ENCODE results near the gene INAFM1. TPM values are rescaled to one million over a fixed set of nuclear protein-coding genes. Genes with fewer than 3 reads are reported as not detected.

INAFM1 gene
- total RNA-seq, 1 experiment from 2014 or later, result 5.1 TPM

DNA sequence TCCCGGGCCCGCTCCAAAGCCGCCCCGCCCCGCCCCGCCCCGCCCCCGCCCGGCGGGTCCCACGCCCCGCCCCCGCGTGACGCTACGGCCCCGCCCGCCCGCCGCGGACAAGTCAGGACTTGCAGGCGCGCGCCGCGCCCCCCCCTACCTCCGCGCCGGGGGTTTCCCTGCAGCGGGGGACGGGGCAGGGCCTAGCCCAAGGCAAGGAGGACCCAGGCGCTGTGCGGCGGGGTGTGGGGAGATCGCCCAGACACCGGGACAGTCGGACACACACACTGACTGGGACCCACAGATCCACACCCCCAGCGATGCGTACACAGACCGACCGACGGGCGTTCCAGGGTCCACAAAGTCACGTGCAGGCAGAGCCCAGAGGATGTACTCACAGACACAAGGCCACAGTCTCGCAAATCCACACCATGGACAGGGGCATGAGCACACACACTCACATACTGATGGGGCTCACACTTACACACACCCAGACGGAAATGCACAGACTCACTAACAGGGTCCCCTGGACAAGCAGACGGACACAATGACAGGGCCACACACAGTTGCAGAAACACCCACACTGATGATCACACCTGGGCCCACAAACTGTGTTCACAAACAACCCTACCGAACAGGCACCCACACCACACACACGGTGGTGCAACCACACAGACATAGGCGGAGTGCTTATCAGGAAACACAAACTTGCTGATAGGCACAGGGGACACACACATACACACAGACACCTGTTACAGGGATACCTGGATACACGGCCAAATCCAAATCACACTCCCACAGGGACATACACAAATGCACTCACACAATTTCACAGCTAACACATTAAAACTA lies 43.2 kb upstream of the INAFM1 start:
- H3K4me1 ChIP-seq (ENCODE audit: insufficient read depth, low read length), result peaks cover 34% of the 10 kb centered on the region
- H2AFZ ChIP-seq (ENCODE audit: low read length), result peak overlapping the region; percentile 66
- CTCF ChIA-PET, result interaction anchor here (0.6 kb wide), 1 partner anchor 9 kb away, joined by 3 read pairs; no protein-coding TSS in a partner anchor

DNA sequence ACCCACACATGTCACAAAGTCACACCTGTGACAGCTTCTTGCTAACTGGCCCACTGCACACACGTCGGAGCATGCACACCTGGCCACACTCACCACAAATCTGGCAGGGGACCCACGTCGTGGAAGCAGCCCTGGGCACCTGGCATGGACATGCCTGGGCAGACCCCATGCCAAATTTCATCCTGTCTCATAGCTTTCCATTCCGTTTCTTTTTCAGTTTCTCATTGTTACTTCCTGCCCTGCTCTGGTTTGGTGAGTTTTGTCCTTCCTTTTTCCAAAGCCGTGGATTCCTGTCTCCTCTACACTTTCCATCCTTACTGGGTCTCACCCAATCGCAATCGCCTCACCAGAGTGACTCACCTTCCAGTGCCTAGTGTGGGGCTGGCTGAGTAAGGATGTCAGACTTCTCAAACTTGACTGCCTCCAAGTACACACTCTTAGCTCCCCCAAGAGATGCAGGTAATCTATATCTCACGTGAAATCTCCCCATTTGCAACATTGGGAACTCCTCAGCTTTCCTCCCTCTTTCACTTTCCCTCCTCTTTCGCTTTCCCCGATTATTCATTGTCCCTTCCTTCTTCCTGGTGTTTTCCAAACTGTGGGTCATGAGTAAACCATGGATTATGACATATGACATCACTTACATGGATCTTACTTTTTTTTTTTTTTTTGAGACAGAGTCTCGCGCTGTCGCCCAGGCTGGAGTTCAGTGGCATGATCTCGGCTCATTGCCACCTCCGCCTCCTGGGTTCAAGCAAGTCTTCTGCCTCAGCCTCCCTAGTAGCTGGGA lies 42.1 kb upstream of the INAFM1 start:
- Histone ChIP-seq H3K27ac (ENCODE audit: low read length) (peak overlapping the region; percentile 4; the same call in 1 of the 2 replicates), H3K9ac (ENCODE audit: low read length) (no peak overlapping the region), H3K4me1 (ENCODE audit: insufficient read depth, low read length) (peaks cover 23% of the 10 kb centered on the region), H3K9me3 (ENCODE audit: low read length) (no peaks in the 10 kb centered on the region), H4K20me1 (ENCODE audit: low read length) (no peaks in the 10 kb centered on the region), H3K27me3 (ENCODE audit: low read length) (no peaks in the 10 kb centered on the region), H2AFZ (ENCODE audit: low read length) (peak overlapping the region; percentile 40; the same call in 1 of the 2 replicates), H3F3A (ENCODE audit: low read length, unreplicated experiment) (no peaks in the 10 kb centered on the region), H3K4me2 (ENCODE audit: low read length) (peak overlapping the region; percentile 64), H3K4me3 (ENCODE audit: low read length) (peak overlapping the region; percentile 36), H3K79me2 (ENCODE audit: low read length) (no peaks in the 10 kb centered on the region), H3K9me2 (replicated peaks; ENCODE audit: low read length) (no peaks in the 10 kb centered on the region), H3K36me3 (ENCODE audit: low read depth, low read length) (no peaks in the 10 kb centered on the region)
- TF ChIP-seq, protein P1, sequence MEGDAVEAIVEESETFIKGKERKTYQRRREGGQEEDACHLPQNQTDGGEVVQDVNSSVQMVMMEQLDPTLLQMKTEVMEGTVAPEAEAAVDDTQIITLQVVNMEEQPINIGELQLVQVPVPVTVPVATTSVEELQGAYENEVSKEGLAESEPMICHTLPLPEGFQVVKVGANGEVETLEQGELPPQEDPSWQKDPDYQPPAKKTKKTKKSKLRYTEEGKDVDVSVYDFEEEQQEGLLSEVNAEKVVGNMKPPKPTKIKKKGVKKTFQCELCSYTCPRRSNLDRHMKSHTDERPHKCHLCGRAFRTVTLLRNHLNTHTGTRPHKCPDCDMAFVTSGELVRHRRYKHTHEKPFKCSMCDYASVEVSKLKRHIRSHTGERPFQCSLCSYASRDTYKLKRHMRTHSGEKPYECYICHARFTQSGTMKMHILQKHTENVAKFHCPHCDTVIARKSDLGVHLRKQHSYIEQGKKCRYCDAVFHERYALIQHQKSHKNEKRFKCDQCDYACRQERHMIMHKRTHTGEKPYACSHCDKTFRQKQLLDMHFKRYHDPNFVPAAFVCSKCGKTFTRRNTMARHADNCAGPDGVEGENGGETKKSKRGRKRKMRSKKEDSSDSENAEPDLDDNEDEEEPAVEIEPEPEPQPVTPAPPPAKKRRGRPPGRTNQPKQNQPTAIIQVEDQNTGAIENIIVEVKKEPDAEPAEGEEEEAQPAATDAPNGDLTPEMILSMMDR (conservative IDR thresholded peaks at IDR 0.05; ENCODE audit: low read depth, low read length), result no peak
- TF ChIP-seq EZH2phosphoT487 (IDR thresholded peaks at IDR 0.05; ENCODE audit: borderline replicate concordance, low read length) (no peak), EZH2 (IDR thresholded peaks at IDR 0.05; ENCODE audit: low read length, unreplicated experiment) (no peak)
- BruUV-seq (replicated peaks), result no TSS peak
- no peak for ATAC-seq
- ChIA-PET POLR2A (ENCODE audit: unreplicated experiment) (interaction anchor here (0.6 kb wide), 2 partner anchors 11 to 1784 kb away, joined by 3 read pairs; no protein-coding TSS in a partner anchor), CTCF (interaction anchor here (0.6 kb wide), 1 partner anchor 8 kb away, joined by 3 read pairs; no protein-coding TSS in a partner anchor)
- DNase-seq, result peak; percentile 45
- intact Hi-C loops (cut with micrococcal nuclease), result no loop called here

More for the DNA sequence above, 43.2 kb upstream of the INAFM1 start:
- no peak overlapping the region for H3K9ac ChIP-seq (ENCODE audit: low read length)
- H3K27me3 ChIP-seq (ENCODE audit: low read length), result no peaks in the 10 kb centered on the region
- no peaks in the 10 kb centered on the region for H3K36me3 ChIP-seq (ENCODE audit: low read depth, low read length)
- intact Hi-C loops (cut with micrococcal nuclease), result no loop called here
- DNase-seq, result peak; percentile 52
- H3K4me2 ChIP-seq (ENCODE audit: low read length), result peak overlapping the region; percentile 97
- H4K20me1 ChIP-seq (ENCODE audit: low read length), result no peaks in the 10 kb centered on the region
- H3K9me3 ChIP-seq (ENCODE audit: low read length), result no peaks in the 10 kb centered on the region
- H3K9me2 ChIP-seq (replicated peaks; ENCODE audit: low read length), result no peaks in the 10 kb centered on the region
- peak overlapping the region; percentile 65 for H3K4me3 ChIP-seq (ENCODE audit: low read length)
- no peaks in the 10 kb centered on the region for H3F3A ChIP-seq (ENCODE audit: low read length, unreplicated experiment)
- TF ChIP-seq EZH2 (IDR thresholded peaks at IDR 0.05; ENCODE audit: low read length, unreplicated experiment) (no peak), EZH2phosphoT487 (IDR thresholded peaks at IDR 0.05; ENCODE audit: borderline replicate concordance, low read length) (no peak)
- TF ChIP-seq, protein P1 (conservative IDR thresholded peaks at IDR 0.05; ENCODE audit: low read depth, low read length), result no peak
- no TSS peak for BruUV-seq (replicated peaks)
- ATAC-seq, result peak; percentile 27
- POLR2A ChIA-PET (ENCODE audit: unreplicated experiment), result no interaction called here
- no peak overlapping the region for H3K27ac ChIP-seq (ENCODE audit: low read length)
- H3K79me2 ChIP-seq (ENCODE audit: low read length), result no peaks in the 10 kb centered on the region
